ENCODE results near the gene SRPX2.

Gene SRPX2

GRCh38 chrX:100643956-100644860 is at the start of gene SRPX2:
Gene SRPX2, plus strand, starts transcription at chrX:100644199. Its CDS starts 2,124 bp downstream, at chrX:100646323.
- DNase-seq (ENCODE audit: low spot score), result no peak

- DNase-seq (ENCODE audit: low spot score), result no peak
Measured at GRCh38 chrX:100596601-100597000, 47.4 kb upstream of the SRPX2 start.

GRCh38 chrX:100599456-100599855 is 44.5 kb upstream of the SRPX2 start:
- no peak for DNase-seq (ENCODE audit: low spot score)

GRCh38 chrX:100600340-100600739 is 43.7 kb upstream of the SRPX2 start:
- no peak for DNase-seq (ENCODE audit: low spot score)

- DNase-seq (ENCODE audit: low spot score), result no peak
Measured at GRCh38 chrX:100600758-100601157, 43.2 kb upstream of the SRPX2 start.

- no peak for DNase-seq (ENCODE audit: low spot score)
Measured at GRCh38 chrX:100606753-100607152, 37.2 kb upstream of the SRPX2 start.

GRCh38 chrX:100609591-100609990 is 34.4 kb upstream of the SRPX2 start:
- DNase-seq (ENCODE audit: low spot score), result no peak

GRCh38 chrX:100611951-100612350 is 32.0 kb upstream of the SRPX2 start:
- DNase-seq (ENCODE audit: low spot score), result no peak

GRCh38 chrX:100615005-100615404 is 29.0 kb upstream of the SRPX2 start:
- no peak for DNase-seq (ENCODE audit: low spot score)

GRCh38 chrX:100623001-100623400 is 21.0 kb upstream of the SRPX2 start:
- no peak for DNase-seq (ENCODE audit: low spot score)

- DNase-seq (ENCODE audit: low spot score), result no peak
Measured at GRCh38 chrX:100625985-100626491, 18.0 kb upstream of the SRPX2 start.

- no peak for DNase-seq (ENCODE audit: low spot score)
Measured at GRCh38 chrX:100635040-100635439, 9.0 kb upstream of the SRPX2 start.

- no peak for DNase-seq (ENCODE audit: low spot score)
Measured at GRCh38 chrX:100635989-100636320, 8.0 kb upstream of the SRPX2 start.

- peak; percentile 47 for DNase-seq (ENCODE audit: low spot score)
Measured at GRCh38 chrX:100636321-100636991, 7.5 kb upstream of the SRPX2 start, which contains the start of gene TSPAN6. Gene TSPAN6, minus strand, starts transcription at chrX:100636806. Its CDS starts 112 bp downstream, at chrX:100636694.

- no peak for DNase-seq (ENCODE audit: low spot score)
Measured at GRCh38 chrX:100642290-100642689, 1.7 kb upstream of the SRPX2 start.

GRCh38 chrX:100643212-100643611 is 787 bp upstream of the SRPX2 start:
- no peak for DNase-seq (ENCODE audit: low spot score)

- no peak for DNase-seq (ENCODE audit: low spot score)
Measured at GRCh38 chrX:100645106-100645505, 1.1 kb downstream of the SRPX2 start.

- DNase-seq (ENCODE audit: low spot score), result no peak
Measured at GRCh38 chrX:100647095-100647494, 3.1 kb downstream of the SRPX2 start.

- DNase-seq (ENCODE audit: low spot score), result no peak
Measured at GRCh38 chrX:100647739-100648138, 3.7 kb downstream of the SRPX2 start.

GRCh38 chrX:100648458-100649417 is 4.7 kb downstream of the SRPX2 start:
- no peak for DNase-seq (ENCODE audit: low spot score)

GRCh38 chrX:100649550-100650356 is 5.8 kb downstream of the SRPX2 start:
- DNase-seq (ENCODE audit: low spot score), result peak; percentile 18
